Muscle layer of duodenum (tissue), 2 donors: ENCODE measurements around the gene ITGA6.

ENCODE experiments used
- H3K27ac ChIP-seq: one replicate; pipeline ENCODE4 v1.7.0; 2013; ENCODE audit warnings: mild to moderate bottlenecking, low read length
- H3K27me3 ChIP-seq: one replicate; pipeline ENCODE4 v1.7.0; 2013; ENCODE audit warnings: low read depth, mild to moderate bottlenecking, control low read depth, low read length
- H3K36me3 ChIP-seq, 2 donors: one replicate each; pipeline ENCODE4 v1.7.0; 2013; ENCODE audit warnings: low read length in 2 of 2, control low read depth in 1 of 2, mild to moderate bottlenecking in 1 of 2; ENCODE audit not compliant: insufficient read depth in 2 of 2, control insufficient read depth in 1 of 2
- H3K4me1 ChIP-seq, 2 donors: one replicate each; pipeline ENCODE4 v1.7.0; 2013; ENCODE audit warnings: low read length in 2 of 2, mild to moderate bottlenecking in 2 of 2, control low read depth in 1 of 2, moderate library complexity in 1 of 2; ENCODE audit not compliant: insufficient read depth in 2 of 2, control insufficient read depth in 1 of 2
- H3K4me3 ChIP-seq, 2 donors: one replicate each; pipeline ENCODE4 v1.7.0; 2013; ENCODE audit warnings: low read length in 2 of 2, low read depth in 1 of 2, mild to moderate bottlenecking in 1 of 2
- H3K9me3 ChIP-seq, 2 donors: one replicate each; pipeline ENCODE4 v1.7.0; 2013; ENCODE audit warnings: low read length in 2 of 2, control low read depth in 1 of 2, mild to moderate bottlenecking in 1 of 2; ENCODE audit not compliant: control insufficient read depth in 1 of 2
- donor health status: healthy.

ITGA6 gene

DNA sequence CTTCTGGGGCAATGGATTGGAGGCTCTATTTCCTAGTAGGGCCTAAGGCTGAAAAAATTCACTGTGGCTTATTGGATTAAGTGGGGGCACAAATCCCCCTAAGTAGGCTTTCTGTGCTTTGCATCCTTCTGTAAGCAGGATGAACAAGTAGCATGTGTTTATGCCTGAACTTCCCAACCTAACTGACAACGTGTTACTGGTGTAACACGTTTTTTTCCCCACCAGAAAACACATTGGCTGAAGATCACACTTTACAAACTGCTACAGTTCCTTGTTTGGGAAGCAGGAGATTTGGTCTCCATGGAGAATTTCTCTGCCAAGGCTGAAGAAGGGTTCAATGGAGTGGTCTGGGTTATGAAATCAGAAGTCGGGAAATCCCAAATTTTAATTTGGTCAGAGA, 7.2 kb upstream of the ITGA6 start:
- Histone ChIP-seq H3K4me3 (no peak overlapping the region), H3K9me3 (peaks cover 0 to 14% of the 10 kb centered on the region in 2 donors), H3K4me1 (no peaks in the 10 kb centered on the region), H3K27ac (no peak overlapping the region), H3K36me3 (no peaks in the 10 kb centered on the region), H3K27me3 (no peaks in the 10 kb centered on the region)

DNA sequence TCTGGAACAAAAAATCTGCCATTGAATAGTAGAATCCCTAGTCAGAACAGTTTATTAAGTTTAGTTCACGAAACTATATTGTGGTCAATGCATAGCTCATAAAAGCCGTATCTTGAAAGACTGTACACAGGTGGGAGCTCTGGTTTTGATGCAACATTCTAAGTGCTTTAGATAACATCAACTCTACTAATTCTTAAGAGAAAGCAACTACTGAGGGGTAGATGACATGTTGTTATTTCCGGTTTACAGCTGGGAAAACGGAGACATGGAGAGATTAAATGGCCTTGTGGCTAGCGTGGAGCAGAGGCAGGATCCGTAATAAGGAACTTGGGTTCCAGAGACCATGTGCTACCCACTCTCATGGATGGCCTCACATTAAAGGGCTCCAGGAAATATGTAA, 4.2 kb upstream of the ITGA6 start:
- no peak overlapping the region for H3K27ac ChIP-seq
- H3K4me1 ChIP-seq = peaks cover 0 to 11% of the 10 kb centered on the region in 2 donors
- H3K36me3 ChIP-seq = no peaks in the 10 kb centered on the region
- peaks cover 6% of the 10 kb centered on the region for H3K27me3 ChIP-seq
- peaks cover 0 to 6% of the 10 kb centered on the region in 2 donors for H3K9me3 ChIP-seq
- no peak overlapping the region for H3K4me3 ChIP-seq

DNA sequence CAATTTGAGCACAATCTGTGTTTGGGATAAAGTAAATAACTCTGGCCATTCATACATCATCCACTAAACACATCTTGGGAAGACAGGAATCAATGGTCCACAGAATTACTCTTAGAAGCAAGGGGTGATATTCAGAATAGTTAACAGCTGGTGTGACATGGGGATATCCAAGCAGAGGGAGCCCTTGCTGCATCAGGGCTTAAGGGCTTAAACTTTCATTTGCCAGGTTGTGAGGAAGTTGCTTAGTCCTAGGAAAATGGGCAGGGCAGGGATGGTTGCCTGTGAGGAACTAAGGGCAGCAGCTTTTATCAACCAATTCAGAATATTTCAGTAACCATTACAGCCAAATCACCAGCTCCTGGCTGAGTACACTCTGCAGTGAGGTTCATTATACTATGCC, 2.0 kb upstream of the ITGA6 start:
- Histone ChIP-seq H3K27ac (no peak overlapping the region), H3K27me3 (peaks cover 6% of the 10 kb centered on the region), H3K9me3 (no peaks in the 10 kb centered on the region), H3K36me3 (no peaks in the 10 kb centered on the region), H3K4me3 (no peak overlapping the region), H3K4me1 (peaks cover 0 to 16% of the 10 kb centered on the region in 2 donors)

DNA sequence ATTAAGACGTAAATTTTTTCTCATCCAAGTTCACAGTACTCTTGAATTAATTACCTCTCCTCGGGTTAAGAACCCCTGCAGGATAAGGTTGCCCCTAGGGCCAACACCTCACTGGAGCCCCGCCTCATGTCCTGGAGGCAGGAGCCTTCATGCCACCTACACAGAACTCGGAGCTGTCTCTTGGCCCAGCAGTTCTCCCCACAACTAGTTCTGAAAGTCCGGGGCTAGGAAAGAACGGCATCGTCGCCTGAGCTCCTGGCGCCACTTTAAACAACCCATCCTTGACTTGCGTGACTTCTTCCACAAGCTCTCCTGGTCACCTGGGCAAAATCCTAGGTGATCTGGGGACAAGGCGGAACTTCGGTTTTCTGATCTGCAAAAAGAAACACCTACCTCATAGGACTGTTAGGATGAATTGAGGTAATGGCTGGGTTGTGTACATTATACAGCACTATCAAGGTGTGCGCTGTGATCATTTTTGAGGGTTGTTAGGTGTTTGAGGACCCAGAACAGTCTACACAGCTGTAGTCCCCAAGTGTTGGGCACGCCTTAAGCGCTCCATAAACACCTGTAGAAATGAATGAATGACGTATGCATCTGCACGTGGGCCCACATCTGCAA, 641 bp upstream of the ITGA6 start:
- Histone ChIP-seq H3K9me3 (no peaks in the 10 kb centered on the region), H3K36me3 (no peaks in the 10 kb centered on the region), H3K27ac (peak overlapping the region; percentile 46), H3K27me3 (peaks cover 6% of the 10 kb centered on the region), H3K4me3 (peak overlapping the region; percentile 56 to 92), H3K4me1 (peaks cover 0 to 16% of the 10 kb centered on the region in 2 donors)

DNA sequence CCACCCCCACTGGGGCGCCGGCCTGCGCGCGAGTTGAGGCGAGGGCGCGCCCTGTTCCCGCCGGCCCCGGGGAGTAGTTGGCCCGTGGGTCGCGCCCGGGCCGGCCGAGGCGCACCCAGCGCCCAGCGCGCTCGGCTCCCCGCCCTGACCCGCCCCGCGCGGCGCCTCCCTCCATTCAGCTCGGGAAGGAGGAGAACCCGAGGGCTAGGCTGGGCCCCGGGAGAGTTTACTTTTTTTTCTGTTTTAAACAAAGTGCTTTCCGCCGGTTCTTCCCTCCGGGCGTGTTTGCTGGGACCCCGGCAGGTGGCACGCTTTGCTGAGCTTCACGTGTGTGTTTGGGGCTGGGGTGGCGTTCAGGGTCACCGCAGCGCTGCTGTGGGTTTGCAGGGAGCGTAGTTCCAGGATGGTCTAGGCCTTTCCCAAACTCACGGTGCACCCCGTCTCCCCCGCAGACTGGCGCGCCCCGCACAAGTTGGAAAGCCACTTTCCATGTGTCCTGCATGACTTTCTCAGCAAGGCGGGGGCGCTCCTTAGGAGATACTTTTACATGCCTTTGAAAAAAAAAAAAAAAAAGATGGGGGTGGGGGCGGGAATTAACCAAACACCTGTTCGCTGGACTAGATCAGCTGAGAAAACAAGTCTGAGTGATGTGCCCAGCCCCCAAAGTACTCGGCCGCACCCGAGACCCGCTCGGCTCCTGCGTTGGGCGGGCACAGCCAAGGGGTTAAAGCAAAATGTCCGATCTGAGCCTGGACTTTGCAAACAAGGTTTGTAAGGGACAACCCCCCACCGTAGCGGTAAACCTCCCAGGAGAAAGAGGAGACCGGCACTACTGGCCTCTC, 825 bp downstream of the ITGA6 start:
- H3K27me3 ChIP-seq = peaks cover 6% of the 10 kb centered on the region
- H3K9me3 ChIP-seq = no peaks in the 10 kb centered on the region
- H3K36me3 ChIP-seq = no peaks in the 10 kb centered on the region
- peak overlapping the region; percentile 86 for H3K27ac ChIP-seq
- peak overlapping the region; percentile 77 to 92 for H3K4me3 ChIP-seq
- peaks cover 0 to 16% of the 10 kb centered on the region in 2 donors for H3K4me1 ChIP-seq

DNA sequence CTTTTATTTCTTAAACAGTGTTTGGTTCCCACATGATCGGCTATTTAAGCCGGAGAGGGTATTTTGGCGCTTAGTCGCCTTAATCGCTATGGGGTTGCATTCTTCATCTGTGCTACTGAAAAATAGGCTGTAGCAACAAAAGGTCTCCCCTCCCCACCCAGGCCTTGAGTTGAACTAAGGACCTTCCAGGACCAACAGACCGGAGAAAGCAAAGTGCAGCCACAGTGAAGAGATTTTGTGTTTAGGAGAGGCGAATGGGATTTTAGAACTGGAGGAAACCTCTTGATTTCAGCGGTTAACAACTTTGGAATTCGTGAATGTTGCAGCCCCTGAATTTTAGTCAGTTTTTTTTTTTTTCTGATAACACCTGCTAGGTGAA, 1.4 kb downstream of the ITGA6 start:
- Histone ChIP-seq H3K27me3 (peaks cover 6% of the 10 kb centered on the region), H3K4me1 (peaks cover 0 to 16% of the 10 kb centered on the region in 2 donors), H3K9me3 (no peaks in the 10 kb centered on the region), H3K36me3 (no peaks in the 10 kb centered on the region), H3K4me3 (peak overlapping the region; percentile 77 to 92), H3K27ac (peak overlapping the region; percentile 86)

DNA sequence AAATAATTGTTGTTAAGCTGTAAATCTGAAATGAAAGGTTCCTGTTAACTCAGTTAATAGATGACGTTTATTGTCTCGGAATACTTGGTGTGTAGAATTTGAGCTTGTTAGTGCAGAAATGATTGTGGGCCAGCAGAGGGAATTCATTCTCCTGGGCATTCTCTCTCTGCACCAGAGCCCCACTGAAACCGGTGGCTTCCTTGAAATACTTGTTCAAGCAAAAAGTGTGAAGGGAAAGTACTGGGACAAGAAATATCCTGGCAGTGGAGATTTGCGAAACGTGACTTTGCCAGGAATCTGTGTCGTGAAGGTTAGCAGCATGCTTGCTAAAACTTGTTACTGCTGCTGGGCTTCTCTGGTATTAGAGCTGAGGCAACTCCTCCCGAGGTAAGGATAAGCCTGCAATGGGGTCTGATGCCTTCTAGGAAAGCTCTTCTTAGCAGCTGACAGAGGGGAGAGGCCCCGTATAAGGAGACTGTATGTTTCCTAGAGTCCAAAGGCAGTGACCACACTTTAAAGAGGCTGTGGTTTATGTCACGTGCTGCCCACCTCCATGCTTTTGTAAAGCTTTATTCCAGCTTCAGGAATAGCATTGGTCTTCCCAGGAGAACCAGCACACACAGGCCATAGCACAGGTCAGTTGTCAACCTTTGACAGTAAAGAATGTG, 2.0 kb downstream of the ITGA6 start:
- H3K36me3 ChIP-seq = no peaks in the 10 kb centered on the region
- peaks cover 0 to 16% of the 10 kb centered on the region in 2 donors for H3K4me1 ChIP-seq
- H3K27ac ChIP-seq = peak overlapping the region; percentile 86
- no peaks in the 10 kb centered on the region for H3K9me3 ChIP-seq
- peaks cover 6% of the 10 kb centered on the region for H3K27me3 ChIP-seq
- H3K4me3 ChIP-seq = peak overlapping the region; percentile 77 to 92

DNA sequence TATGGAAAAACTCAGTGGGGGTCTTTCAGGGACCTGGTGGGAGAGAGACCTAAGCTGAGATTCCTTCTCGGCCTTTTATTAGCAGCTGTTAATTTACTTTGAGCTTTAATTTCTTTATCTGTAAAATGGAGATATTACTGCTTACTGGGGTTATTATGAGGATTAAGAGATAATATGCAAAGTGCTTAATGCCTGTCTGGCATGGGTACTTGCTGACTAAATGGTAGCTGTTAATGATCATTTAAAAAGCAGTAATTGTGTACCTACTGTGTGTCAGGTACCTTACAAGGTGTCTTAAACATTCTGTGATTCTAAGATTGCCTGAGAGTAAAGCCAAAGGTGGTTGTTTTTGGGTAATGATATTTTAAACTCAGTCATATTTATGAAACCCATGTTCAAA, 2.6 kb downstream of the ITGA6 start:
- peak overlapping the region; percentile 86 for H3K27ac ChIP-seq
- peaks cover 6% of the 10 kb centered on the region for H3K27me3 ChIP-seq
- peak overlapping the region; percentile 77 to 92 for H3K4me3 ChIP-seq
- H3K9me3 ChIP-seq = no peaks in the 10 kb centered on the region
- peaks cover 3 to 16% of the 10 kb centered on the region in 2 donors for H3K4me1 ChIP-seq
- H3K36me3 ChIP-seq = no peaks in the 10 kb centered on the region

DNA sequence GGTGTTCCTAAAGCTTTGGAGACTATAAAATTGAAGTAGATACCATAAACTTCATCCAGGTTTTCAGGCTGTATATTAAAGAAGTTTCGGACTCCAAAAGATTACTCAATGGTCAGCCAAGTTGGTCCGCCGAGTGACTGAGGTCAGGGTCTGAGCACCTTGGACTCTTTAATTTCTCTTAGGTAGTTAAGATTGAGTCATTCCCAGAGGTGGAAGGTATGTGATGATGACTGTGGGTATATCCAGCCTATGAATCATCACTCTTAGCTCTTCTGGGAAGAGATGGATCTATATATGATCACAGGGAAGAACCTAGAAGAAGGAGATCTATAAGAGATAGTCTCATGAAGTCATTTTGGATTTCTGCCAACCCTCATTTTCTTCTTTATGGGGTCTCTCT, 3.3 kb downstream of the ITGA6 start:
- Histone ChIP-seq H3K9me3 (no peaks in the 10 kb centered on the region), H3K4me3 (peak overlapping the region in 1 of 2 donors; percentile 33), H3K27me3 (peaks cover 6% of the 10 kb centered on the region), H3K36me3 (no peaks in the 10 kb centered on the region), H3K27ac (peak overlapping the region; percentile 86), H3K4me1 (peaks cover 4 to 16% of the 10 kb centered on the region in 2 donors)

DNA sequence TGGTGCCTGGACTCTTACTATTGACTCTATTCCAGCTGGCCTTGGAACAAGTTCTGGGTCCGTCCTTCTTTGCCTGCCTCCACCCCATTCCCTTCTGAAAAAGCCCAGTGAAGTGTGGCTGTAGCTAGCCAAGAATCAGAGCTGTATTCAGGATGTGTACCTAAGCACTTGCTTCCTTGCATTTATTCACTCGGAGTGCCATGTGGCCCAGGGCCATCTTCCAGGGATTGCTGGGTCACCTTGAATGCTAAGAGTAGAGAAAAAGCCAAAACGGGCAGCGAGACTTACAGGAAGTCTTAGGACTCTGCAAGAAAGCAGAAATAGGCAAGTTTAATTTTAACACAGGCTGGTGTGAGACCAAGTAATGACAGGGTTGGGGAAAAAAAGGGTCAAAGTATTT, 4.1 kb downstream of the ITGA6 start:
- Histone ChIP-seq H3K27me3 (peaks cover 6% of the 10 kb centered on the region), H3K4me1 (peaks cover 4 to 16% of the 10 kb centered on the region in 2 donors), H3K36me3 (no peaks in the 10 kb centered on the region), H3K9me3 (no peaks in the 10 kb centered on the region), H3K27ac (peak overlapping the region; percentile 86), H3K4me3 (peak overlapping the region in 1 of 2 donors; percentile 33)

DNA sequence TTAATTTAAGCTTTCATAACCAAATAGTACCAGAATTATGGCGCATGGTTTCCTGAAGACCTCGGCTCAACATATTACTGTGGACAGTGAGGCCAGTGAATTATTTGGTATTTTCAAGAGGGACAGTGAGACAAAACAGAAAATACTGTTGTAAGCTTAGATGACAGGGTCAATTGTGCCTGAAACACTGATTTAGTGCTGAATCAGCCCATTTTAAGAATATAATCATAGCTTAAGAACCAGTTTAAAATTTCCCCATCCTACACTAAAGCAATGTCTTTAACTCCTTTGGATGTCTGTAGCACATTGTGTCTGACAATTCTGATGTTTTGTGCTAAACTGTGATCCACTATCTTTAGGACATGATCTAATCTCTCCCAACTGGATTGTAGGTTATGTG, 4.6 kb downstream of the ITGA6 start:
- Histone ChIP-seq H3K36me3 (no peaks in the 10 kb centered on the region), H3K27ac (peak overlapping the region; percentile 42), H3K4me1 (peaks cover 4 to 11% of the 10 kb centered on the region in 2 donors), H3K27me3 (peaks cover 1% of the 10 kb centered on the region), H3K9me3 (no peaks in the 10 kb centered on the region), H3K4me3 (no peak overlapping the region)
